ENCODE measurements around the gene ANK2.
"Not testable (repeated sequence)": the region's sequence is repeated elsewhere in the genome, so short reads cannot be mapped to it uniquely, and the experiment has no call there.

The ANK2 gene

DNA sequence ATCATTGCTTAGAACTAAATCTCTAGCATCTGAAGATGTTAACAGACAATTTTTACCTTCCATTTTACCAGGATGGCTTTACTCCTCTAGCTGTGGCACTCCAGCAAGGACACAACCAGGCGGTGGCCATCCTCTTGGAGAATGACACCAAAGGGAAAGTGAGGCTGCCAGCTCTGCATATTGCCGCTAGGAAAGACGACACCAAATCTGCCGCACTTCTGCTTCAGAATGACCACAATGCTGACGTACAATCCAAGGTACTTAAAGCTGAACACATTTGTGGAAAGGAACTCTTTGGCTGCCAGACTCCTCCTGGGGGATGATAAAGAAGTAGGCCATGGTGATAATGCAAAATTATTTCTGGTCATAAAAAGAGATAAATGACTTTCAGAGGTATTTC lies 187.5 kb downstream of the ANK2 start:
- Mint-ChIP-seq H3K27me3 (peaks cover 8% of the 10 kb centered on the region), H3K4me3 (no peak overlapping the region), H3K9me3 (no peaks in the 10 kb centered on the region), H3K27ac (no peak overlapping the region), H3K4me1 (no peaks in the 10 kb centered on the region)
- no peak for ATAC-seq
- no peak for DNase-seq

DNA sequence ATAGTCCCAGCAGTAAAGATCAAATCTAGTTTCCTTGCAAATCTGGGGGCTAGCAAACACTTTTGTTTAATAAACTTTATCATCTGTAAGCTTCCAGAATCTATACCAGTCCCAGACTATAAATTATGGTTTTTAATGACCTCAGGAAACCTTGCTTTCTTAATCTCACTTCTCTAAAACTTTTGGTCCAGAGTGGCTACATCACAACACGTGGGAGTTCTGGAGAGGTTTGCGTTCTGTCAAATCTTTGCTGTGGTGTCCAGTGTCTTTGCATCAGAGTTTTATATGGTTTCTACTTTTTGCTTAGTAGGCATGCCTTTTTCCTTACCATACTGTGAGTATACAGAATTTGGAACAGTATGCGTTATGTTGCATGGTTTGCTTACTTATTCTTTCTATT lies 193.9 kb downstream of the ANK2 start:
- peaks cover 6% of the 10 kb centered on the region for H3K27me3 Mint-ChIP-seq
- no peak overlapping the region for H3K27ac Mint-ChIP-seq
- ATAC-seq (no peak), DNase-seq (no peak)
- H3K4me1 Mint-ChIP-seq, result no peaks in the 10 kb centered on the region
- H3K4me3 Mint-ChIP-seq, result no peak overlapping the region
- H3K9me3 Mint-ChIP-seq, result no peaks in the 10 kb centered on the region

DNA sequence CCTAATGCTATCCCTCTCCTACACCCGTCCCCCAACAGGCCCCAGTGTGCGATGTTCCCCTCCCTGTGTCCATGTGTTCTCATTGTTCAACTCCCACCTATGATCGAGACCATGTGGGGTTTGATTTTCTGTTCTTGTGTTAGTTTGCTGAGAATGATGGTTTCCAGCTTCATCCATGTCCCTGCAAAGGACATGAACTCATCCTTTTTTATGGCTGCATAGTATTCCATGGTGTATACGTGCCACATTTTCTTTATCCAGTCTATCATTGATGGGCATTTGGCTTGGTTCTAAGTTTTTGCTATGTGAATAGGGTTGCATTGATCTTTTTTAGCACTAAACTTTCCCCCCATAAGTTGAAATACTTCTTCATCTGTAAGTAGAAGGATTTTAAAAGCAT lies 195.3 kb downstream of the ANK2 start:
- not testable (repeated sequence) for H3K27ac Mint-ChIP-seq, H3K4me3 Mint-ChIP-seq, H3K9me3 Mint-ChIP-seq, H3K4me1 Mint-ChIP-seq, H3K27me3 Mint-ChIP-seq, ATAC-seq, DNase-seq

DNA sequence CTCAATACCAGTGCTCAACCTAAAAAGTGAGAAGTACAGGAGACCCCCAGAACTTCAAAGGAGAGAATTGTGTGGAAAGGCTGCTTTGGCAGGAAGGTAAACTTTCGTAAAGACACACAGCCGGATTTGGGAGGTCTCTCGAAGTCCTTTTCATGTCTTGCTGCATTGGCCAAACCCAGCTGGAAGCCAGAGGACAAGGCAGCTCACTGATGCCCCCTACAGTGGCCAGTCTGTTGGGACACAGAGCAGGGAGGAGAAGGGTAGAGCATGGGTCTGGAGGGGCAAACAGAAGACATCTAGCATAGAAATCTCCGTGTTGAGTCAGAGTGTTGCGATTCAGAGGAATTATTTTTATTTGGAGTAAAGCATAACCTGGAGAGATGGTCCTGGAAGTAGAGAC lies 198.9 kb downstream of the ANK2 start:
- ATAC-seq (no peak), DNase-seq (no peak)
- Mint-ChIP-seq H3K27ac (peak overlapping the region in 1 of 2 donors; percentile 57), H3K27me3 (peaks cover 6% of the 10 kb centered on the region), H3K4me3 (no peak overlapping the region), H3K9me3 (no peaks in the 10 kb centered on the region), H3K4me1 (no peaks in the 10 kb centered on the region)

DNA sequence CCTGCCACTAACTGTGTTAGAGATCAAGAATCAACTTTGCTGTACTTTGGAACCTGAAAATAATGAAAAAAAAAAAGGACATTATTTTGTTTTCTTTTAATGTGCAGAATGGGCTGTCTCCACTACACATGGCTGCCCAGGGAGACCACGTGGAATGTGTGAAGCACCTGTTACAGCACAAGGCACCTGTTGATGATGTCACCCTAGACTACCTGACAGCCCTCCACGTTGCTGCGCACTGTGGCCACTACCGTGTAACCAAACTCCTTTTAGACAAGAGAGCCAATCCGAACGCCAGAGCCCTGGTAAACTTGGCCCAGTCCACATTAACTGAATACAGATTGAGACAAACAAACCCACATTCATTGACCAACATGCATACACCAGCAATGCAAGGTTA lies 206.2 kb downstream of the ANK2 start:
- H3K9me3 Mint-ChIP-seq, result no peaks in the 10 kb centered on the region
- no peaks in the 10 kb centered on the region for H3K4me1 Mint-ChIP-seq
- H3K4me3 Mint-ChIP-seq, result no peak overlapping the region
- H3K27ac Mint-ChIP-seq, result no peak overlapping the region
- ATAC-seq (no peak), DNase-seq (no peak)
- no peaks in the 10 kb centered on the region for H3K27me3 Mint-ChIP-seq

DNA sequence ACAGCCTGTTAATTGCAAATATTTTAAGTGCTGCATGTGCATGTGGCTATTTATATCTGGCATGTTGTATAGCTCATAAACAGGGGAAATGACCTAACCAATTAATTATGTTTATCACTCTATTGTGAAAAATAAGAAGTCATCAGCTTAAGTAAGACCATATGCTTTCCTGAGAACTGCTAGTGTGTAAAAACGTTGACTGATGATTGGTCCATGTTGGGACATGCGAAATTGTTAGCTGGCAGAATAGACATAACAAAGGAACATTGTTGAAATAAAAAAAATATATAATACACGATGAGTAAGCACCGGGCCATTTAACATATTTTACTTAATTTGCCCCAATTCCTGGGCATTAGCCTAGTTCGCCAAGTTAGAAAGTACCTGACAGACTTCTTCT lies 207.5 kb downstream of the ANK2 start:
- Mint-ChIP-seq H3K4me3 (no peak overlapping the region), H3K27ac (no peak overlapping the region), H3K27me3 (no peaks in the 10 kb centered on the region), H3K9me3 (no peaks in the 10 kb centered on the region), H3K4me1 (no peaks in the 10 kb centered on the region)
- DNase-seq, result no peak
- ATAC-seq, result no peak

DNA sequence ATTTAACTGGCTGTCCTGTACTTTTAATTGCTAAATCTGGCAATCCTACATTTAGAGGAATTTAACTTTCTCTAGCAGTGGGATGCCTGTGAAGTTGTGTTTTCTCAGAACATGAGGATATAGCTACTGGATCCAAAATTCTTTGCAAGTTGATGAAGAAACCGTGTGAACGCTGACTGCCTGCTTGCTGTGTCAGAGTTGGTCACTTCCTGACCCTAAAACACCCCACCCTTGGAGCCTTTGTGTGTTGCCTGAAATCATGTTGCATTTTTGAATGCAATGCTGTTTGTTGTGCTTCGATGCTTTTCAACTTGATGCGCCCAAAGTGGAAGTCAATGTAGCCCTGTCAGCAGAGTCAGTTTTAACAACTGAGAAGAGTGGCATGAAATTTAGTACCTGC lies 211.2 kb downstream of the ANK2 start:
- Mint-ChIP-seq H3K9me3 (no peaks in the 10 kb centered on the region), H3K4me1 (no peaks in the 10 kb centered on the region), H3K27ac (no peak overlapping the region), H3K27me3 (no peaks in the 10 kb centered on the region), H3K4me3 (no peak overlapping the region)
- ATAC-seq (no peak), DNase-seq (no peak)

DNA sequence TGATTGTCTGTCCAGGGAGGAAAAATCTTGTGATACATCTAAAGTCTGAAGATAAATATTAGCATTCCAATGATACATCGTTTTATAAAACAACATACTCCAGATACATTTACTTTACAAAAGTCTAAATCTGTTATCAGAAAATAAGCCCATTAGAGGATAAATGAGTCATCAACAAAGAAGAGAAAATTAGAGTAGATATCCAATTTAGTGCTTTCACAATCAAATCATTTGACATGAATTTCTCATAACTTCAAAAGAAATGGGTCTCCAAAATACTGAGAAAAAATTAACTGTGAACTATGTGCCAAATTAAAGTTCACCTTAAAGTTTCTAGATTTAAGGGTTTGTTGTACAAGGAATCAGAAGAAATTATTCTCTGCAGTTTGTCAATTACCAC lies 213.8 kb downstream of the ANK2 start:
- Mint-ChIP-seq H3K4me1 (no peaks in the 10 kb centered on the region), H3K4me3 (no peak overlapping the region), H3K9me3 (no peaks in the 10 kb centered on the region), H3K27ac (no peak overlapping the region), H3K27me3 (no peaks in the 10 kb centered on the region)
- no peak for ATAC-seq
- DNase-seq, result no peak

DNA sequence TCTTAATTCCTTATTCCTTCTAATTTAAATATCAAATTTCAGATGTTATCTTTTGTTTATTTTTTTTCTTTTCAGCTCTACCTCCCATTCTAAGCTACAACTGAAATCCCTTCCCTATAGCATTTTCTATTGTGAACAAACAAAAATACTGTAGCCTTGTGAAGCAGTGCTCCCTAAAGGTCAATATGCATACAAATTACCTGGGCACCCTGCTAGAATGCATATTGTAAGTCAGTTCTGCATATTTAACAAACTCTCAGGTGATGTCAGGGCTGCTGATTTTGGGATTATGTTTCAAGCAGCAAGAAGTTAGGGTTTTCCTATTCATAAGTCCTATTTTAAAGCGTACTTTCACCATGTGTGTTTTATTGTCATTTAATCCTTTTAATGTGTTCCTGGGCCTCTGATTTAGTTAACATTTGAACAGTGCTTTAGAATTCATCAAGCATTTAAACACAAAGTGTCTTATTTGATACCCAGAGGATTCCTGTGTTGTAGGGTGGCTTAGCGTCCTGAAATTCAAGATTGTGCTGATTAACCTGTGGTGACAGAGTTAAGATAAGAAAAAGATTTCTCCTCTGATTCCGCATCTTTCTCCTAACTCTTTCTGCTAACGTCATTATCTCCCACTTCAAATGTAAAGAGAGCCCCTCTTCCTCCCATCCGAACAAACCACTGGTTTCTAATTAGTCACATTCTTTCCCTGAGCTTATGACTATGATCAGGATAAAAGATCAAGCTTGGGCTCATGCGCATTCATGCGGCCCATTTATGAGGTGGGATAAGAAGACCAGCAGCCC lies 221.3 kb downstream of the ANK2 start:
- no peaks in the 10 kb centered on the region for H3K4me1 Mint-ChIP-seq
- no peak overlapping the region for H3K27ac Mint-ChIP-seq
- no peak overlapping the region for H3K4me3 Mint-ChIP-seq
- DNase-seq, result no peak
- no peaks in the 10 kb centered on the region for H3K9me3 Mint-ChIP-seq
- no peak for ATAC-seq
- H3K27me3 Mint-ChIP-seq, result peaks cover 27% of the 10 kb centered on the region

DNA sequence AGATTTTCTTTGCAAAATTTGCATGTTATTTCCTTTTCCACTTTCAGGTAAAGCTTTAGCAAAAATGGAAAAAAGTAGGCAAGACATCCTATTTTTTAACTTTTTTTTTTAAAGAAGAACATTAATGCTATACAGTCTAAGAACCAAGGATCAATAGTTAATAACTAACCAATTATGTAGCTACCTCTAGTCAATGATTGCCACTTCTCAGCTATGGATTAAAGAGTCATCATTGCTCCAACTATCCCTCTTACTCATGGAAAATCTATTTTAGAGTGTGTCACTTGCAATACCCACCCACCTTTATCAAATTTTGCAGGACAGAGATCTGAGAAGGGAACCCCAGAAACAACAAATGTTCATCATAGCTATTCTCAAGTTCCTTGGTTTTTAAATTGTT lies 223.1 kb downstream of the ANK2 start:
- no peaks in the 10 kb centered on the region for H3K4me1 Mint-ChIP-seq
- no peak overlapping the region for H3K27ac Mint-ChIP-seq
- no peak for ATAC-seq
- no peak for DNase-seq
- H3K4me3 Mint-ChIP-seq, result no peak overlapping the region
- no peaks in the 10 kb centered on the region for H3K9me3 Mint-ChIP-seq
- H3K27me3 Mint-ChIP-seq, result peaks cover 36% of the 10 kb centered on the region

DNA sequence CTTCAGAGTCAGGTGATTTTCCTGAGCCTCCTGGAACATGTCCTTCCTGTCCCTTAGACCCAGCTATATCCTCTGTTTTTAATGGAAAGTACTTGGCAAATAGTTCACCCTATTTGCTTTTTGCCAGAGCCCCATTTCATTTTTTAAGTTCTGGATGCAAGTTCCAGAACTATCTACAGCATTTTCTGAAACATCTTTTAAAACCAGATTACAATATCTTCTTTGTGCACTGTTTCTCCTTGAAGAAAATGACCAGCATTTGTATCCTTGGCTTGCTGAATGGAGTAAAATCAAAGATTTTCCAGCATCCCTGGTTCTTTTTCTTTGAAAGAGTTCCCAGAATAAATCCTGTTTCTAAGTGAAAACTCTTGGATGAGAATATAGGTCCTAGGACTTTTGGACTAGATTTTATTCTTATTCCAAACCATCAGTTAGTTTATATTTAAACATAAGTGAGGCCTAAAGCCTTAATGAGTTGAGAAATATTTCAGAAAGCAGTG lies 224.3 kb downstream of the ANK2 start:
- H3K4me3 Mint-ChIP-seq, result no peak overlapping the region
- no peak for ATAC-seq
- no peak overlapping the region for H3K27ac Mint-ChIP-seq
- no peaks in the 10 kb centered on the region for H3K4me1 Mint-ChIP-seq
- H3K27me3 Mint-ChIP-seq, result peaks cover 36% of the 10 kb centered on the region
- no peak for DNase-seq
- H3K9me3 Mint-ChIP-seq, result no peaks in the 10 kb centered on the region

DNA sequence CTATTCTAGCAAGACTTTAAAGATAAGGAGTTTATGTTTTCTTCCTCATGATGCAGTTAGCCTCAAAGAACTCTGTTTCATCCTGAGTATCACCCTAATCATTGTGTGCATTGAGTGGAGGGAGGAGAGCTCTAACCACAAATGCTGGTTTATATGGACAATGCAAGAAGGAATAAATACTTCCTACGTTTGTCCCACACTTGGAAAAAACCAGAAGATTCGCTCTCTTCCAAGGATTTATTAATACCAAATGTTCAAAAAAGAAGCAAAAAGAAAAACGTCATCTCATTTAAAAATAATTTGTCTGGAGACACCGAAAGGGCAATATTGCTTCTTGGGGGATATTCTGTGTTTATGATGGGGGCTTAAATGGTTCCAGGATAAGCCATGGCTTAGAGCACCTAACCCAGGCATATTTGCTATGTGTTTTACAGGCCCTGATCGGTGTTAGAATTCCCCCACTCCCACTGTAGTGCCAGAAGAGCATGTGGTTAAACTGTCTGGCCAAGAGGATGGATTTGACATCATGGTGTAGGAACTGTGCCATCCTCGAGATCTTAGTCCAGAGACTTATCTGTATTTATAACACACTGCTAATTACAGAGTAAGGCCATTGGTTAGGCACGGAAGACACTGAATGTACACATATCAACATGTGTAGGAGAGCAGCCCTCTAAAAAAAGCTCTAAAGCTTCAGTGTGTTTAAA lies 227.2 kb downstream of the ANK2 start:
- Mint-ChIP-seq H3K27me3 (peaks cover 24% of the 10 kb centered on the region), H3K9me3 (no peaks in the 10 kb centered on the region), H3K4me3 (no peak overlapping the region), H3K27ac (no peak overlapping the region), H3K4me1 (no peaks in the 10 kb centered on the region)
- no peak for DNase-seq
- no peak for ATAC-seq

DNA sequence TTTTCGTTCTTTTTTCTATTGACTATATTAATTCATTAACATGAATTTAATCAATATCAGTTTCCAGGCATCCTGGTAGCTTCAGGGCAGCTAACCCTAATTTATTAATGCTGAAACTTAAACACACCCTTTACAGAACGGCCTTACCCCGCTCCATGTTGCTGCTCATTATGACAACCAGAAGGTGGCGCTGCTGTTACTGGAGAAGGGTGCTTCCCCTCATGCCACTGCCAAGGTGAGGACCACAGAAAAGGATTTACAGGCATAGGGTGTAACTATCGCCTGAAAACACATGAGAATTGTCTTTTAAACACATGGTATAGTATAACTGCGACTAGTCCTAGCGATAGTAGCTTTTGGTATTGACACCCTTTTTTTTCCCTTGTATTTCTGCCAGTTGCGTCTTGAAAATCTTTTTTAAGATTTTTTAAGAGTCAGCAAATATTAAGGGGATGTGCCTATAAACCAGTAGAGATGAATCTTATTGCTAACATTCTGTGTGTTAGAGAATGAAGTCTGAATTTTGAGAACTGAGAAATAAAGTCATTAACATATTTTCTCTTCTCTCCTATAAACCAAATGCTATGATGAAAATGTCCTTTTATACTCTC lies 229.0 kb downstream of the ANK2 start:
- ATAC-seq (peak; percentile 94), DNase-seq (peak; percentile 54 to 65)

DNA sequence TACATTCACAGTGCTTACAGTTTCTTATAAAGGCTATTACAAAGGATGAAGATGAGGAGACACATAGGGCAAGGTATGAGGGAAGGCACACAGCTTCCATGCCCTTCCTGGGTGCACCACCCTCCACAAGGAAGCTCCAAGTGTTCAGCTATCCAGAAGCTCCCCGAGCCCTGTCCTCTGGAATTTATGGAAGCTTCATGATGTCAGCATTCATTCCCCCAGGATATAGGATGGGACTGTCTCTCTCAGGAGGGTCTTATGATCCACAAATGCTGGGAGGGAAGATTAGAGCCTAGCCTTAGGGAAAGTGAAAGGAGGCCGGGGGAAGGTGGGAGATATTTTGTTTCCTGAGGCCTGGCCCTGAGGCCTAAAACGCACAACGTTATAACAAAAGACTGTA lies 236.0 kb downstream of the ANK2 start:
- no peaks in the 10 kb centered on the region for H3K9me3 Mint-ChIP-seq
- no peak overlapping the region for H3K27ac Mint-ChIP-seq
- no peak for ATAC-seq
- H3K4me1 Mint-ChIP-seq, result no peaks in the 10 kb centered on the region
- H3K4me3 Mint-ChIP-seq, result no peak overlapping the region
- no peaks in the 10 kb centered on the region for H3K27me3 Mint-ChIP-seq
- DNase-seq, result no peak

More for the DNA sequence above, 229.0 kb downstream of the ANK2 start:
- Mint-ChIP-seq H3K4me3 (no peak overlapping the region), H3K27me3 (peaks cover 13% of the 10 kb centered on the region), H3K4me1 (no peaks in the 10 kb centered on the region), H3K27ac (no peak overlapping the region), H3K9me3 (no peaks in the 10 kb centered on the region)

DNA sequence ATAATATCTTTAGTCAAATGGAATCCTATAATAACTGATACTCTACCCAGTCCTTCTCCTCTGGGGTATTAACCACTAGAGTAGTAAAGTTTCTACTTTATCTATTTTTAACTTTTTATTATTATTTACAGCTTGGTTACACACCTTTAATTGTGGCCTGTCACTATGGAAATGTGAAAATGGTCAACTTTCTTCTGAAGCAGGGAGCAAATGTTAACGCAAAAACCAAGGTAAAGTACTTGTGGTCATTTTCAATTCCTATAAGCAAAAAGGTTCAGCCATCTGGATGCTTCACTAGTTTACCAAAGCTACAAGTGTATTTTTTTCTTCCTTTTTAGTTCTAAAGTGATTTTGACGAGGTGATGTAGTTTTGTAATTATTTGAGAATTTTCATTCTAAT lies 238.8 kb downstream of the ANK2 start:
- Mint-ChIP-seq H3K27ac (no peak overlapping the region), H3K9me3 (no peaks in the 10 kb centered on the region), H3K4me3 (no peak overlapping the region), H3K27me3 (peaks cover 11% of the 10 kb centered on the region), H3K4me1 (no peaks in the 10 kb centered on the region)
- ATAC-seq, result no peak
- DNase-seq, result no peak

DNA sequence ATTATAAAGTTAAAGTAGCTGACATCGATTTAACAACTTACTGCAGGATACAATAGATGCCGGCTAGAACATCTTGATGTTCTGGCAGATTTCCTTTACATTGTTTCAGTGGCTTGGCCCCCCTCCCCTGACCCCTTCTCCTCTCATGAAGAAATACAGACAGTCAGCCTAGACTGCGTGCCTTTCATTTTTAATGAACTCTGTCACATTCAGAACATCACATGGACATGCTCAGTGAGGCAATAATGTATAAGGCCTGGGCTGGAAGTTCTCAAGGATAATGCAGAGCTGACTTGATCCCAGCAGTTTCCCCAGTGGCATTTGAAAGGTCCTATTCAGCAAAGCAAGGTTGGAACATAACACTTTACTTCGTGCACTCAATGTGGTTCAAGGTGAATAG lies 239.2 kb downstream of the ANK2 start:
- DNase-seq (no peak), ATAC-seq (no peak)
- no peak overlapping the region for H3K27ac Mint-ChIP-seq
- no peak overlapping the region for H3K4me3 Mint-ChIP-seq
- no peaks in the 10 kb centered on the region for H3K9me3 Mint-ChIP-seq
- no peaks in the 10 kb centered on the region for H3K4me1 Mint-ChIP-seq
- H3K27me3 Mint-ChIP-seq, result peaks cover 11% of the 10 kb centered on the region

Measured in stimulated activated naive CD8-positive, alpha-beta T cell treated with anti-CD3 and anti-CD28 coated beads, Interleukin-15, amount 100 ng/mL, for 72 hours (primary cell).